ENCODE data around the gene CCDC14.
"Not testable (repeated sequence)": the region's sequence is repeated elsewhere in the genome, so short reads cannot be mapped to it uniquely, and the experiment has no call there.

Gene CCDC14

DNA sequence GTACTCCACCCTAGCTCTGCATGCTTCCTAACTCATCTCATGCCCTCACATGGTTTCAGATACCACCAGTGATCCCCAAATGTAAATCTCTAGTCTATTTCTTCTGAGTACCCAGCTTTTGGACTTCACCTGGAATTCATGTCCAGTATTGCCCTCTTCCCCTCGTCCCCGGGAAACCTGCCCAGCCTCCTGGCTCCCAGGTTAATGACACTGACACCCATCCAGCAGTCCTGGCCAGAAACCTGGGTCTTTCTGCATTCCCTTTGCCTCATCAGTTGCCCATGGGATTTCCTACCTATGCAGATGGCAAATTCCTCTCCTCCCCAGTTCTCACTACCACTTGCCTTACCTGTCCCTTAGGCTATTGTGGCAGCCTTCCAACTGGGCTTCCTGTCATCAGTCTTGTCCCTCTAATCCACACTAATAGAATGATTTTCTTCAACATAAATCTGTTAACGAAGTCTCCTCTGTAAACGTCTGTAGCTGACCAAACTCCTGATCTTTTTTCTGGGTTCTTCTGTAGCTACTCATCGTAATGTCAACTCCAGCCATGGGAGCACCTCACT is 61.6 kb downstream of the CCDC14 start:
- DNase-seq (ENCODE audit: low read depth), result no peak

DNA sequence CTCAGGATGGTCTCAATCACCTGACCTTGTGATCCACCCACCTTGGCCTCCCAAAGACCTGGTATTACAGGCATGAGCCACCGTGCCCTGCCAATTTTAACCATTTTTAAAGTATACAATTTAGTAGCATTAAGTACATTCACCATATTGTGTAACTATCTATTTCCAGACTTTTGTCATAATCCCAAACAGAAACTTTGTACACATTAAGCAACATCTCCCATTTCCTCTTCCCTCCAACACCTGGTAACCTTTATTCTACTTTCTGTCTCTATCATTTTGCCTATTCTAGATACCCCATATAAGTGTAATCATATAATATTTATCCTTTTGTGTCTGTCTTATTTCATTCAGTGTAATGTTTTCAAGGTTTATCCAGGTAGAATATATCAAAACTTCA is 68.0 kb downstream of the CCDC14 start:
- DNase-seq (ENCODE audit: low read depth), result no peak

DNA sequence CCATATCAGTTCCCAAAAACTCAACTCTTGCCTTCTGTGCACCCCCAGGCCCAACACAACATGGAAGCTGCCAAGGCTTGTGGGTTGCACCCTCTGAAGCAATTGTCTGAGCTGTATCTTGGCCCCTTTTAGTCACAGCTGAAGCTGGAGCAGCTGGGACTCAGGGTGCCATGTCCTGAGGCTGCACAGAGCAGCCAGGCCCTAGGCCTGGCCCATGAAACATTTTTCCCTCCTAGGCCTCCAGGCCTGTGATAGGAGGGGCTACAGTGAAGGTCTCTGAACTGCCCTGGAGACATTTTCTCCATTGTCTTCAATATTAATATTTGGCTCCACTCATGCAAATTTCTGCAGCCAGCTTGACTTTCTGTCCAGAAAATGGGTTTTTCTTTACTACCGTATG is 68.8 kb downstream of the CCDC14 start:
- no peak for DNase-seq (ENCODE audit: low read depth)

DNA sequence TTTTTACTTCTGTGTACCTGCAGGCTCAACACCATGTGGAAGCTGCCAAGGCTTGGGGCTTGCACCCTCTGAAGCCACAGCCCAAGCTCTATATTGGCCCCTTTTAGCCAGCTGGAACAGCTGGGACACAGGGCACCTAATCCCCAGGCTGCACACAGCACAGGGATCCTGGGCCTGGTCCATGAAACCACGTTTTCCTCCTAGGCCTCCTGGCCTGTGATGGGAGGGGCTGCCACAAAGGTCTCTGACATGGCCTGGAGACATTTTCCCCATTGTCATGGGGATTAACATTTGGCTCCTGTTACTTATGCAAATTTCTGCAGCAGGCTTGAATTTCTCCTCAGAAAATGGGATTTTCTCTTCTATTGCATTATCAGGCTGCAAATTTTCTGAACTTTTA is 70.0 kb downstream of the CCDC14 start:
- not testable (repeated sequence) for DNase-seq (ENCODE audit: low read depth)

DNA sequence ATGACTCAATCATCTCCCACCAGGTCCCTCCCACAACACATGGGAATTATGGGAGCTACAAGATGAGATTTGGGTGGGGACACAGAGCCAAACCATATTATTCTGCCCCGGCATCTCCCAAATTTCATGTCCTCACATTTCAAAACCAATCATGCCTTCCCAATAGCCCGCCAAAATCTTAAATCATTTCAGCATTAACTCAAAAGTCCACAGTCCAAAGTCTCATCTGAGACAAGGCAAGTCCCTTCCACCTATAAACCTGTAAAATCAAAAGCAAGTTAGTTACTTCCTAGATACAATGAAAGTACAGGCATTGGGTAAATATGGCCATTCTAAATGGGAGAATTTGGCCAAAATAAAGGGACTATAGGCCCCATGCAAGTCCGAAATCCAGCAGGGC is 70.9 kb downstream of the CCDC14 start:
- DNase-seq (ENCODE audit: low read depth), result not testable (repeated sequence)

DNA sequence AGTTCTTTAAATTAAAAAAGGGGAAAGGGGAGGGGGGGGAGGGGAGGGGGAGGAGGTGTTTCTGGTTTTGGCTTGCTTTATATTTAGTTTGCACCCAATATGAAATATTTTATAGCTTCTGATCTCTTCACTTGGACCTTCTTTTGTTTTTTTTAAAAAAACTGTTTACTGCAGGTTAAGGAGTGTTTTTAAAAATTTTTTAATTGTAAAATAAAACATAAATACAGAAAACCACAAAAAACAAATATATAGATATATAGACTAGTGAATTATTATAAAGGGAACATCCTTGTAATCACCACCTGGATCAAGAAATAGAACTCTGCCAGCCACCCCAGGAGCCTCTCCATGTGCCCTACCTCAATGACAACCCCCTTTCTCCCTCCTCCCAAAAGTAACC is 76.0 kb downstream of the CCDC14 start:
- DNase-seq (ENCODE audit: low read depth), result no peak

DNA sequence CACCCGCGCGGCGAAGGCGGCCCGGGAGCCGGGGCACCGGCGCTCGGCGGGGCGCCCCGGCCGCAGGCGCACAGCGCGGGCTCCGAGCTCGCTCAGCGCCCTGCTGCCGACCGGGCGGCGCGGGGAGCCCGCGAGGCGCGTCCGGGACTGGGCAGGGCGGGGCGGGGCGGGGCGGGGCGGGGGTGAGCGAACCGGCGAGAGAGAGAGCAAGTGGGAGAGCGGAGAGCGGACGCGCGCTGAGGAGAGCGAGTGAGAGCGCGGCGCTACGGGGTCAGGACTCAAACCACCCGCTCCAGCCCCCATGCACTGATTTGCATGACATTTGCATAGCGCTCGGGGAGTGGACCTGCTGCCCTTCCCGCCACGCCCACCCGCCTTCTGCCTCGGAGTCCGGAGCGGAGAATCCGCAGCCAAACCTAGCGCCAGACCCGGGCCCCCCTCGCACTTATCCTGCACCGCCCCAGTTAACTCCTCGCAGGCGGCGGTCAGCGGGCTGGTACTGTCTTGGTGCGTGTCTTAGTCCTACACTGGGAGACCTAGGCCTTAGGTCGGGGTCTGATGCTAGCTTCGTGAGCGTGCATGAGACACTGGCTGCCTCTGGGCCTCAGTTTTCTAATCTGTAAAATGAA is 76.7 kb downstream of the CCDC14 start, which contains the start of gene MYLK:
MYLK (minus strand) TSS at position 130 of the 629 bp plus-strand sequence. CDS start 90,491 bp downstream, outside the sequence.
- peak; percentile 93 for DNase-seq (ENCODE audit: low read depth)

DNA sequence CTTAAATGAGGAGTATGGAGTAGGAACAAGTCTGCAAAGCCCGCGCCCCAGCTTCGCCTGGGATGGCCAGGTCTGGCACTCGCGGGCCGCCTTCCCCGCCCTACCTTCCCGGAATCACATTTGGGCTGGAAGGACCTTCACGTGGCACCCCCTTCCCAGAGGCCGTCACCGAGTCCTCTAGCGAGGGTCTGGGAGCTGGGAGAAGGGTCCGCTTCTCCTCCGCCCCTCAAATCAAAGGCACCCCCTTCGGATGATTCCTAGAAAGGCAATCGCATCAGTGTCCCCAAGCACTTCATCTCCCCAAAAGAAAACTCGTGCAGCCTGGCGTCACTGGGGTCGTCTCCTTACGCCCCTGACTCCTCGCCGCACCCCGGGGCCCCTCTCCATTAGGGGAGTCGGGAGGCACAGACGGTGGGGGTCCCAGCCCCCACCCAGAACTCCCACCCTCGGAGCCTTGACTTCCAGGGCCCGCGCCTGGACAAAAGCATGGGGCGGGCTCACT is 77.3 kb downstream of the CCDC14 start:
- DNase-seq (ENCODE audit: low read depth), result no peak

DNA sequence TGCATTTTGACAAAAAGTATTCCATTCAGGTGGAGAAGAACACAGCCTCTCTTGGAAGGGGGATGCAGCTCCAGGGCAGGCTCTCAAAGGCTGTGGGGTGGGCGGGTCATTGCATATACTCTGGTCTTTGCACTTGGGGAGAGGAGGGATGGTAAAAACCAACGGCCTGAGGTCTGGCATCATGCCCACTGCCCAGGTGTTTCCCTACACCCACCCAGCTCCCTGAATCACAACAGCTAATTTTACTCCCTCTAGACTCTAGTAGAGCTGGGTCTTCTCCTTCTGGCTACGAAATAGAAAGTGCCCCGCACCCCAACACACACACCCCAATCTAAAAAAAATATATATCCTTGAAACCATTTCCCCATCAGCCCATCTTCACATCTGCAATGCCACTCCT is 77.9 kb downstream of the CCDC14 start:
- no peak for DNase-seq (ENCODE audit: low read depth)

DNA sequence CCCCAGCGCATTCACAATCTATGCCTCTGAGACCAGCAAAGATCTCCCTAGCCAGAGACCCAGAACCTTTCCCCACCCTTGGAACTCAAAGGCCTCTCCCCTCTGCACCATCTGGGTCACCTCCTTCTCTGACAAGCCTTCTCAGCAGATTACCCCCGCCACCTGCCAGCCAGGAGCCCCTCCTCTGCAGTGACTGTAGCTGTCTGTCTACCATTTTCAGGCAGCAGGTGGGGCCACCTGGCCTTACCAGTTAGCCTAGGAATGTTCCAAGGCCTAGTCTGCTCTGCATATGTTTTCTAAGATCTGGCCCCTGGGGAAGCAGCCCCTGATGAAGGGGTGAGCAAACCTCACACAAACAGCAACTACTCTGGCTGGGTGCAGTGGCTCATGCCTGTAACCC is 79.3 kb downstream of the CCDC14 start:
- no peak for DNase-seq (ENCODE audit: low read depth)

DNA sequence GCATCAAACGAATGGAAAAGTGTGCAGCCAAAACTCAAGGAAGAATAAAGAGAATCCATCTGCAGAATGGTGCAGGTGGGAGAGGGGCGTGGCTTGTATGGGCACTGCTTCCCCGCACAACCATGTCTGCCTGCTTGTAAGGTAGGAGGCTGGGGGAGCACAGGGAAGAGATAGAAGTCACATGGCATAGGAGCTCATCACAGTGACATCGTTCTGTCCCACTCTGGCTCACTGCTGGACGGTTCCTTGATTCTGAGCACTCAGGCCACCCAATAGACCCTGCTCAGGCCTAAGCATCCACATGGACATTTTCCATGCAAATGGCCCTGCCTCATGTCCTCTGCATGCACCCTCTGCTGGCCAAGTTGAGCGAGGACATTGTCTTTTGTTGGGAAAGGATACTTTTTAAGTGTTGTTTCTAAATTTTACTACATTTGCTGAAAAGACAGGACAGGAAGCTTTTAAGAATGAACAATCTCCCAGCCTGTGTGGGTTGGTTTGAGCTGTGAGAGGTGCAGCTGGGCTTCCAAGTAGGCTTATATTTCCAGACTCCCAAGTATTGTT is 79.9 kb downstream of the CCDC14 start:
- DNase-seq (ENCODE audit: low read depth), result peak; percentile 60

DNA sequence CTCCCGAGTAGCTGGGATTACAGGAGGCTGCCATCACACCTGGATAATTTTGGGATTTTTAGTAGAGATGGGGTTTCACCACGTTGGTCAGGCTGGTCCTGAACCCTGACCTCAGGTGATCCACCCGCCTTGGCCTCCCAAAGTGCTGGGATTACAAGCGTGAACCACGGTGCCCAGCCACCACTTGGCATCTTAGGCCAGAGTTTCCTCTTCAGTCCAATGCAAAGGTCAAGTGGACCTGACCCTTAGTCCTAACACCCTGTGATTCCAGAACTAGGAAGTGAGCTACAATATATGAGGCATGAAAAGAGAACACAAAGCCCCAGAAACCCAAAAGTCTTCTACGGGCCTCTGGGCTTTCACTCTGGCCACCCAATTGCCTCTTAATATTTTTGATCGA is 82.2 kb downstream of the CCDC14 start:
- DNase-seq (ENCODE audit: low read depth), result no peak

DNA sequence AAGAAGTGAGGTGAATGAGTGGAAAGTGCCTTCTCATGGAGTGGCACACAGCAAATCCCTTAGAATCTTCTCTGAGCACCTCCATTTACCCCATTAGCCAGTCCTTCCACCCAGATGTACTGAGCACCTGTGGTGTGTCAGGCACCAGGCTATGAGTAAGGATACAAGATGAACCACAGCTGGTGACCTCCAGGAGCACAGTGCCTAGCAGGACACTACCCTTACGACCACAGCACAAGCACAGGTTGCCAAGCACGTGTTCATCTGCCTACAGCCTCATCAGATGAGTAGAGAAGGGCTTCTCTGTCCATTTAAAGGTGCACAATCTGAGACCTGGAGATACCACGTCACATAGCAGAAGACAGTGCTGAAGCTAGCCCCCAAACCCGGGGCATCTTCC is 83.1 kb downstream of the CCDC14 start:
- no peak for DNase-seq (ENCODE audit: low read depth)

DNA sequence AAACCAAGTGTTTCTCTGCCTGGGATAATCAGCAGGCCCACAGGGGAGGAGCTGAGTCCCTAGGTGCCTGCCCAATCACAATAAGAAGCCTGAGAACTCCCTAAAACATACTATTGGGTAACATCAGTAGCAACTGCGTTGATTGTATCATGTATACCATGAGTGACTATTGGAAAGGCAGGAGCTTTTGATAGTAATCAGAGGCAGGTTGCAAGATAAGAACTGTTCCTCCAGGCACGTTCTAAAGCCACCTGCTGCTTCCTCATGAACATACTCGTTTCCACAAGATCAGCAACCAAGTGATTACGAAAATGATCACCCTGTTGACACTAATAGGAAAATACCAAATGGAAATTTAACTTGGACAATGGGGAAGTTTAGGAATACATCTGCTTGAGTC is 83.6 kb downstream of the CCDC14 start:
- DNase-seq (ENCODE audit: low read depth), result no peak

DNA sequence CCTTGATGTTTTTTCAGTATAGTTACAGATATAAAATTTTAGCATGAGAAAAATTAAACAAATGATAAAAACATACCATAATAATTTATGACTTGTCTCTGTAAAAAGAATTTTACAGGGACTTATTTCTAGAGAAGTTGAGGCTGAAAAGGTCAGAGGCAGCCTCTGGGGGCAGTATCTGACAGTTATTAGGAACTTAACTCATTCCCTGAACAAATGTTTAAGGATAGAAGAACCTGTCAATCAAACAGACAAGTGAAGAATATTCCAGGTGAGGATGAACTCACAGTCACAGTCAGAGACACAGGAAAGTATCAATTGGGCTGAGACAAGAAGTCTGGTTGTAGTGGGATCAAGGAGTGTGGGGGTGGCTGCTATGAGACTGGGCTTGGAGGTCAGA is 84.2 kb downstream of the CCDC14 start:
- DNase-seq (ENCODE audit: low read depth), result no peak

DNA sequence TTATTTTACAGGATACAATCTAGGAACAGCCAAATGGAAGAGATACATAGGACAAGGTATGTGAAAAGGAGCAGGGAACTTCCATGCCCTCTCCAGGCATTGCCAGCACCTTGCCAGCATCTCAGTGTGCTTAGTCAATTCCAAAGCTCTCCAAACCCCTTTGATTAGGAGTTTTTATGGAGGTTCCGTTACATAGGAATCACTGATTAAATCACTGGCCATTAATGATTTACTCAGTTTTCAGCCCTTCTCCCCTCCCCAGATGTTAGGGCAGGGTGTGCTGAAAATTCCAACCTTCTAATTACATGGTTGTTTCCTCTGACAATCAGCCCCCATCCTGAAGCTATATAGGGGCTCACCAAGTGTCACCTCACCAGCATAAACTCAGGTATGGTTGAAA is 88.4 kb downstream of the CCDC14 start:
- DNase-seq (ENCODE audit: low read depth), result no peak

DNA sequence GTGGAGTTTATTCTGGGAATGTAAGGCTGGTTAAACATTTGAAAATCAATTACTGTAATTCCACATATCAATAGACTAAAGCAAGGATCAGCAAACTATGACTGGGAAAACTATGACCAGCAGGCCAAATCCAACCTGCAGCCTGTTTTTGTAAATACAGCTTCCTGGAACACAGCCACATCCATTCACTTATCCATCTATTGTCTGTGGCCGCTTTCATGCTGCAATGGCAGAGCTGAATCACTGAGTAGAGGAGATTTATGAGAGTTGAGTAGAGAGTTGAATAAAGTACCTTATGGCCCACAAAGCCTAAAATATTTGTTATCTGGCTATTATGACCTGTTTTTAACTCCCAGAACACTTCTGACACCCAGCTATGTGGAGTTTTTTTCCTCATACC is 89.1 kb downstream of the CCDC14 start:
- DNase-seq (ENCODE audit: low read depth), result no peak

DNA sequence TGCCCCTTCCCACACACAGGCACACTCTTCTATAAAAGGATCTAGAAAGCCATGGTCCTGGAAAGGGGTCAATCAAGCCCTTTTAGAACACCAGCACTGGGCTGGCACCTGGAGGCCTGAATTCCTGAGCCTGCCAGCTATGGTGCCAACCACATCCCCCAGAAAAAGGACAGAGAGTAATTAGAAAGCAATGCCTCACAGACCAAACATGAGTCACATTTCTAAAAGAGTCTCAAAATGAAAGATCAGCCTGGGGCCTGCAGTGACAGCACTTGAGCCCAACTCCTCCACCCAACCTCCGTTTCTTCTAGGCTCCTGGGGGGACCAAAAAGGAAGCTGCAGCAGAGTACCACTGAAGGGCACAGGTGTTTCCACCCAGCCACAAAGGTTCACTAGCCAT is 91.0 kb downstream of the CCDC14 start:
- DNase-seq (ENCODE audit: low read depth), result no peak

DNA sequence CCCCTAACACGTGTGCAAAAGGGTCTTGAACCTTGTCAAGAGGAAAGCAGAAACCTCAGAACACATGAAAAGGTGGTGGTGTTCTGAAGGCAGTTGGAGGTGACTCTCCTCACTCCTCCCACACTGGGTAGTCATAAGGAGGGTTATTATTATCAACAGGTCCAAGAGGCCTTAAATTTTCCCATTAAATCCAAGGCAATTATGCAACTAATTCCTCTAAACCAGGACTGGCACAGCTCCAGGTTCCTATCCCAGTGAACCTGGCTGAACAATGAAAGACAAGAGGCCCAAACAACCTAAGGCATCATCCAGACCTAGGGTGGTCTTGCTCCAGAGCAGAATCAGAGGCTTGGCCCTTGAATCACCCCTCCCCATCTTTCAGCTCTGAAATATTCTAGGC is 91.9 kb downstream of the CCDC14 start:
- no peak for DNase-seq (ENCODE audit: low read depth)

DNA sequence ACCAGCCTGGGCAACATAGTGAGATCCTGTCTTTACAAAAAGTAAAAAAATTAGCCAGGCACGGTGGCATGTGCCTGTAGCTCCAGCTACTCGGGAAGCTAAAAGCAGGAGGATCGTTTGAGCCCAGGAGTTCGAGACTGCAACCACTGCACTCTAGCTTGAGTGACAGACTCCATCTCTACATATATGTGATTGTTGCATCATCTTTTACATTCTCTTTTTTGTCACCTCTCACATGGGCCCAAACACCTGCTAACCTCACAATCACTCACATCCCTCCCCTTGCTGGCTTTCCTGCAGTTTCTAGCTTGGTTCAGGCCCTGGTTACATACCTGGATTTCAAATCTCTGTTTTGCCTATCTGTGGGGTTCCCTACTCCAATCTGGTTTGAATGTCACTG is 96.3 kb downstream of the CCDC14 start:
- DNase-seq (ENCODE audit: low read depth), result no peak

Measured in iris pigment epithelial cell (primary cell).